Skin of body (tissue), 2 donors: Measurements from ENCODE around the gene MMAB. TPM values are rescaled to one million over a fixed set of nuclear protein-coding genes. Genes with fewer than 3 reads are reported as not detected.

Experiments
- DNase-seq: peaks from one replicate; lab custom pipeline; 2025; lab: John Stamatoyannopoulos, UW
- total RNA-seq: library from RNA; depleted of rRNA; stranded (reverse); fragments of >200 nt; gene quantifications from one replicate; pipeline ENCODE4 v1.2.3, GENCODE V29; 2014

The MMAB gene
- total RNA-seq, 1 donor from 2014 or later = 17.9 TPM

- DNase-seq = no peak
Measured at GRCh38 chr12:109560867-109561710, 12.2 kb downstream of the MMAB start.

GRCh38 chr12:109559601-109560000 lies 13.7 kb downstream of the MMAB start:
- DNase-seq = no peak

- DNase-seq = no peak
Measured at GRCh38 chr12:109559200-109559505, 14.2 kb downstream of the MMAB start.

- DNase-seq = no peak
Measured at GRCh38 chr12:109558374-109559199, 14.7 kb downstream of the MMAB start.

DNA sequence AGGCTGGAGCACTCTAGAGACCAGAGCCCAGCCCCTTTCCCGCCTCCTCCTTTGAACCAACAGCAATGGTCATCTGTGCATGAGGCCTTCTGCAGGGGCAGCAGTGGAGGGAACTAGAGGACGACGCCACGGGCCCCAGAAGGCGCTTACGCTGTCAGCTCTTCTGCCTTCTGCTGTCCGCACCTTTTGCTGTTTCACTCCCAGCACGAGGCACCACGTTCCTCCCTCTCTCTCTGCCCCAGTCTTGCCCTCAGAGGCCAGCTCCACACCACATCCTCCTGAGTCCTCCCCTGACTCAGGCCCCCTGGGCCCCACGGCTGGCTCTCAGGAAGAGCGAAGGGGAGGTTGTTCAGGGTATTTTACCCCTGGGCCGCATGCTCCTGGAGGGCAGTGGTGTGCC lies 15.5 kb downstream of the MMAB start:
- no peak for DNase-seq

- DNase-seq = no peak
Measured at GRCh38 chr12:109557200-109557599, 16.1 kb downstream of the MMAB start.

GRCh38 chr12:109555431-109556315 lies 17.6 kb downstream of the MMAB start:
- DNase-seq = no peak

DNA sequence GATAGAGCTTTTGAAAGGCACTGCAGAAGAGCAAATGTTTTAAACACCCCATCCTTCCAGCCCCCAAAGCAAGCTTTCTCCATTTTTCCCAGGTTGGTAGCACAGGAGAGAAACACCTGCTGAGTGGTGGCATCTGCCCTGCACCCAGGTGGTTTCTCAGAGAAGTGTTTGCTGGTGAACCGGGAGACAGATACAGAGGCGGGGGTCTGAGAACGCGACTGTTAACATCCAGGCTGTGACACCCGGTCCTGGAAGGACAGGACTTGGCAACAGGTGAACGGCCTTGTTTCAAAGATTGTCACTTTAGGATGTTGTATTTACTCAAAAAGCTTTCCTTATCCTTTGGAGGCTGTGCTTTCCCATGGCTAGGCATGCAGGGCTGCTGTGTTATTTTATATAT lies 18.5 kb downstream of the MMAB start:
- no peak for DNase-seq

DNA sequence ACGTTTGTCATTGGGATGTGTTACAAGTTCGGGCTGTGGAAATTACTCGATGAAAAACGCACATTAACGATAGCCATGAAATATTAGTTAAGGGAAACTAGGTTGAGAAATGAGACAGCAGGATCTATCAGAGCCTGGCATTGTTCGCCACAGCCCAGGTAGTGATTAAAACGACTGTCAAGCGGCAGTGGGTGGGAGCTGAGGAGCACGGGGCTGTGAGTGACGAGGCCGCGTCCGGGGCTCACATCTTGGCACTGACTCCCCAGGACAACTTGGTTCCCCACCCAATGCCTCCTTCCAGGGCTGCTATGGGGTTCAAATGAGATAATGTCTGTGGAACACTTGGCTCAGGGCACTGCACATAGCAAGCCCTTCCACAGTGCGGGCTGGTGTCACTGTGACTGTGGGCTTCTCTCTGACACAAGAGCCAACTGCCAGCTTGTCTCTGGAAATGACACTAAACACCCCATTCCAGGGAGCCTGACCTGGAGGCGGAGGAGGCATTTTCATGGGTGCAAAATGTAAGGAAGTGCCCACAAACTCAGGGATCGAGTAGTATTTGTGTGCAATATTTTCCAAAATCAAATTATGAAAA lies 19.3 kb downstream of the MMAB start:
- DNase-seq = no peak

DNA sequence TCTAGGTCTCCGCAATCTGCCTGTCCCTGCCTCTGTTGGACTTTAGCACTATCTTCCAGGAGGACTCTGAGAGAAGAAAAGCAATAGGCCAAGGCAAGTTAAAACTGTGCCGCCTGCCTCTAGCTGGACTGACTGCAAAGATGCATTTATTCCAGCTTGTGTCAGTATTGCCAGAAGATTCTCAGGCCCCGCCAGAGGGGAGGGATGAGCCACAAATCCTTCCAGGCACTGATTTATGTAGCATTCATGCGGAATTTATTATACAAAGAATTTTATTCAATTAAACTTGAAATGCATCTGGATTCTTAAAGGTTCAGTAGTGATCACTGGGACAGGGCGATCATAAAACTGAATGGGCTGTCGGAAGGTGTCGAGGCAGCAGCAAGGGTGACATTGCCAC lies 19.8 kb downstream of the MMAB start:
- DNase-seq = peak; percentile 35

DNA sequence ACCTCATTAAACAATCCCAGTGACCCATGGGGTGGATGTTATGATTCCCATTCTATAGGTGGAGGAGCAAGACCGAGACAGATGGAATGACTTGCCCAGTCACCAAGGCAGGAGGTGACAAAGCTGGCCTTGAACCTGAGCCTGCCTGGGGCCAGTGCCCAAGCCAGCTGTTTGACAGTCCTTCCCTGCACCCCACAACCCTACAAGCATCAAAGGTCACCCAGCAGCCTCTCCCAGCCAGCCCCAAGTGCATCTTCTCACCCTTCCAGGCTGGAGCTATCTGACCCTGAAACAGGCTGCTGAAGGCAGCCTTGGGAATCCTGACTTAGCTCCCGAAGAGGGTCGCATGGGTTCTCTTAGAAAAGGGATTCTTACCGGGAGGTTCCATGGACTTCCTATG lies 20.3 kb downstream of the MMAB start:
- no peak for DNase-seq

- no peak for DNase-seq
Measured at GRCh38 chr12:109551108-109551507, 22.2 kb downstream of the MMAB start.

DNA sequence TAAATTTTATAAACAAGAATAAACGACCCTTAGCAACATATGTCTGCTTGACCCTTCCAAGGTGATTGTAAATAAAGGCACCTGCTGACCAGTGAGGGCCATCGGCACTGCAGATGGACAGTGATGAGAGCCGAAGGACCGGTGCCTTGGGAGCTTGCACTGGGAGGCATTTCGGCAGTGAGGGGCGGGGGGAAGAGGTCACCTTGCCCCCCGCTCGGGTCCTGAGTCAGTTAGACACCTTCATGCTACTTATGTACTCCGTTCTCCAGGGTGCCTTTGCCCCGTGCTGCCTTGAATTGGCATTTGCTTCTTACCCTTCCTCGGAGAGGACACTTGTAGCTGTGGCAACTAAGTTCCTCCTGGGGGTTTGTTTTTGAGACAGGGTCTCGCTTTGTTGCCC lies 23.0 kb downstream of the MMAB start:
- no peak for DNase-seq

DNA sequence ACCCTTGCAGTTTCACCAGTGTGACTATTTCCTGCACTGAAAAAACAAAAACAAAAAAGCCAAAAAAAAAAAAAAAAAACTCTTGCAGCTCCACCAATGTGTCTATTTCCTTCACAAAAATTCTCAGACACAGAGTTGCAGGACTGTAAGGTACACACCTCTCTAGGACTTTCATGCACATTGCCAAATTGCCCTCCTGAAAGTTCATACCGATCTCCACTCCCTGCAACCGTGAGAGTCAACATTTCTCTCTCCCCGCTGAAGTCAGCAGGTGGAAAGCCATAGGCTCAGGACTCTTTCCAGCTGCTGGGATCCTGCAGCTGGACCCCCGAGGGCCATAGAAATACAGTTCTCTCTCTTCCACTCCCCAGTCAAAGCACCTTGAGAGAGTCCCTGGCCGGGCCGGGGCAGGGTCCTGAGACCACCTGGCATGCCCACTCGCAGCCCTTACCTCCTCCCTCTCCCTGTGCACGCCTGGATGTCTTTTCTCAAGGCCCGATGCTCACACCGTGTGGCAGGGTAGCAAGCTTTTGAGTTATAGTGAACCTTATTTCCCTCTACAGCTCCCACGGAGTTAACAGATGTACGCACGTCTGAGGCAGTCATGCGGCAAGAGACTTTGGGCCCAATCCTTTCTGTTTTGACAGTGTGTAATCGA lies 23.6 kb downstream of the MMAB start:
- DNase-seq = no peak

DNA sequence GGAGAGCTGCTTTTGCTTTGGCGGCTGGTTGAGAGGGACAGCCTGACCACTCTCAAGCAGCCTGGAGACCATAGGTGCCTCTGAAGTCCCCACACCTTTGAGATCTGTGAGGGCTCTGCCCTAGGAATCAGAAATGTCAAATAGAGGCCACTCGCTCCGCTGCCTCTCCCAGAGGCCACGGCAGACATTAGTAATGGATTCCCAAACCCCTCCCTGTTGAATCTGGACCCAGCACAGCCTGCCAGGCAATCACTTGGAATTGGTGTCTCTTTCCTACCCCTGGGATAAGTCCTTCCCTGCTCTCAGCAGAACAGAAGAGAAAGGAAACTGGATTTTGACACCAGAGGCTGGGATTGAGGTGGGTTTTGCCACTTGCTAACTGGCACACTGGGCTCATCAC lies 25.0 kb downstream of the MMAB start:
- no peak for DNase-seq

DNA sequence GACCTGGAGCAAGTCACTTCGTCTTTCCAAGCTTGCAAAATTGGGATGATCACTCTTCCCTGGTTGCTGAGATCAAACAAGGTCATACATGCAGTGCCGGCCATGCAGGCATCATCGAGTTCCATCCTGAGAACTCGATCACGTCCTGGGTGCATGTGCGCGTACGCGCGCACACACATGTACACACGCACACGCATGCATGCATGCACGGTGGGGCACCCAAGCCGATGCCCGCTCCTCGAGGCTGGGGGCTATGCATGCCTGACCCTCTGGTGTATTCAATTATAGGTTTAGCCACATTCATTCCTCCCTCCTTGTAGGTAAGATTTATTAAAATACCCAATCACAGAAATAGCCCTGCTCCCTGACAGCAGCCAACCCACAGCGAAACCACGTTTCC lies 26.0 kb downstream of the MMAB start:
- no peak for DNase-seq

DNA sequence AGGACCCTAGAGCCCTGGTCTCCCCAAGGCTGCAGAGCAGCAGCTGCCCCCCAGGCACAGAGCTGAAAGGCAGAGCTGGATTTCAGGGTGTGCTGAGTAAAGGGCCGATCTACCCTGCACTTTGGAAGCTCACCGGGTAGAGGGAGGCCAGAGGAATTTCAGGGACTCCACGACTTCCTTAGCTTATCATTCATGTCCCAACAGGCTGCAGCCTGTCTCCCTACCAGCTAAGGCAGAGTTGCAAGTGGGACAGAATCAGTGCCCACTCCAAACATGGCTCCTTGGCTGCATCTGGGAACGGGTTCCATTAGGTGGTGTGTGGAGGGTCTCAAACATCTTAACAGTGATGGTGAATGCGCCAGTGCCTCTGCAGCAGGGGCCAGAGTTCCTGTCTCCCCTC lies 27.5 kb downstream of the MMAB start:
- no peak for DNase-seq

DNA sequence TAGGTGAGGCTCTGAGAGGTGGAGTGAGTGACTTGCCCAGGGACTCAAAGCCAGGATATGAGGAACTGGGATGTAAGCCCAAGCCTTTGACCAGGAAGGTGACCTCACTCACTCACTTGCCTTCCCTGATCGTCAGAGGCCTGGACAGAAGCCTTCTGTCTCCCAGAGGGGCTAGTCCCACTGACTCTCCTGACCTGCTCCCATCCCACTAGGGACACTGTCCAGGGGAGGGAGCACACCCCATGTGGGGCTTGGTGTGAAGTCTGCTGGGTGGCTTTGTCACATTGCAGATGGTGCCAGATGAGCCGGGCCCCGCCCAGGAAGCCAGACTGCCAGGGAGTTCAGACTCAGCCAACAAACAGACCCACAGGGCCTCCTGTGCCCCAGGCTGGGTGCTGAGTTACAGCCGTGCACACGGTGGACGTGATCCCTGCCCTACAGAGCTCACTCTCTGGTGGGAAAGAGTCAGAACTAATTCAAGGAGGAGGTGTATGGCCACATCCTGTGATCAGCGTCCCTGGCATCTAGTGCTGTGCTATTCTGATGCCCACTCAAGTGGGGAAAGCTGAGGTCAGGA lies 28.3 kb downstream of the MMAB start:
- no peak for DNase-seq

GRCh38 chr12:109542876-109543275 lies 30.4 kb downstream of the MMAB start:
- DNase-seq = no peak

GRCh38 chr12:109542014-109542413 lies 31.3 kb downstream of the MMAB start:
- DNase-seq = no peak

DNA sequence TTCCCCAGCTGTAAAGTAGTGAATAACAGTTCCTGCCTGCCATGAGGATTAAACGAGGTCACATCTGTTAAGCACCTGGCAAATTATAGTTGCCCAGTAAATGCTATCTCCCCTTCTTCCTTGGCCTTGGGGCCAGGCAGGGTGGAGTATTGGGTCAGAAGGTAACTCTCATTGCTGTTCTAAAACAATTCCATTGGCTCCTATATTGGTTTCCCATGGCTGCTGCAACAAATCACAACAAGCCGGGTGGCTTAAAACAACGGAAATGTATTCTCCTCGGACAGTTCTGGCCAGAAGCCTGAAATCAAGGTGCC lies 31.9 kb downstream of the MMAB start:
- DNase-seq = no peak
